NK-92 treated with Interleukin-12 subunit alpha and Interleukin-12 subunit beta, amount 100 ng/mL, for 24 hours (cell line): ENCODE measurements around the gene OPA1.

ENCODE experiments used
- DNase-seq: peaks from one replicate; lab custom pipeline; 2025; lab: John Stamatoyannopoulos, UW

Gene OPA1

GRCh38 chr3:193708270-193708669 is 115.3 kb downstream of the OPA1 start:
- no peak for DNase-seq

- no peak for DNase-seq
Observed at GRCh38 chr3:193710286-193711165, 117.5 kb downstream of the OPA1 start.

GRCh38 chr3:193711166-193711485 is 118.1 kb downstream of the OPA1 start:
- no peak for DNase-seq

DNA sequence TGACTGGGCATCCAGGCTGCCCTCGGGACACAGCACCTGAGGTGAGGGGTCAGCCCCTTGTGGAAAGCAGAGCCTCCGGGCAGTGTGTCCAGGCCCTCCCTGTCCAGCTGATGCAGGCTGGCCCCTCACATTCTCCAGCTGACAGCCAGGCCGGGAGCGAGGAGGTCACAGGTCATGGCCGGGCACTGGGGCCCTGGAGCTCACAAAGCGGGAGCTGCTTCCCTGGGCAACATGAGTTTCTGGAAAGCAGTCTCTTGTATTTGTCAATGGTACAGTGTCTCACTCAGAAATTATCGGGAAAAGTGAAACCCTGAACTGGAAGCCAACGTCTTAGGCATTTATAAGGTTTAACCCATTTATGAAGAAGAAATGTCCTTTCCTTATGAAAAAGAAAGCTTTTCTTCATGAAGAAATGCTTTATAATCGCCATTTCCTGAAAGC is 118.5 kb downstream of the OPA1 start:
- no peak for DNase-seq

DNA sequence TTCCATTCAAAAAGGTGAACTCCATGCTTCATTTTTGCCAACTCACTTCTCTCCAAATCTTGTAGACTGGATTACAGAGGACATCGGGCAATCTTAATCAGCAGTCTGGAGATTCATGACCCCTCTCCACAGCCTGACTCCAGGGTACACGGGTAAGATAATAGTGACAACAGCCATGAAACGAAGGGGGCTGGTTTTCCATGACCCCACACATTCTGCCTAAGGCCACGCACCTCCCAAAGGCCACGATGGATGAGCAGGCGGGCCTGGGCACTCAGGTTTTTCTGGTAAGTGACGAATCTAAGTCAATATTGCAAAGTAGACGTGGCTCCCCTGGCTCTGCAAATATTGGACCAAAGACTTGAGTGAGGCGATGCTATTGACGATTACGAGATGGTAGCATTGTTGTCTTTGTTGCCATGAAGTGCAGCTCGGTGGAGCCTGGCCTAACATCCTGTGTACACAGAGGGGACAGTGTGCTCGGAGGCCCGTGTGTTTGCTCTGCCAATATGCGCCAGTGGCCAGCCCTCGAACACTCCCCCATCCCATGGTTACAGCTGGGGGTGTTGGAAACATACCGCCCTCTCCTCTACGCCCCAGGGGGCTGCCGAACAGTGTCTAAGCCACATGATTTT is 119.1 kb downstream of the OPA1 start:
- DNase-seq = no peak

GRCh38 chr3:193712938-193713337 is 119.9 kb downstream of the OPA1 start:
- no peak for DNase-seq

- DNase-seq = no peak
Observed at GRCh38 chr3:193714523-193715137, 121.6 kb downstream of the OPA1 start.

DNA sequence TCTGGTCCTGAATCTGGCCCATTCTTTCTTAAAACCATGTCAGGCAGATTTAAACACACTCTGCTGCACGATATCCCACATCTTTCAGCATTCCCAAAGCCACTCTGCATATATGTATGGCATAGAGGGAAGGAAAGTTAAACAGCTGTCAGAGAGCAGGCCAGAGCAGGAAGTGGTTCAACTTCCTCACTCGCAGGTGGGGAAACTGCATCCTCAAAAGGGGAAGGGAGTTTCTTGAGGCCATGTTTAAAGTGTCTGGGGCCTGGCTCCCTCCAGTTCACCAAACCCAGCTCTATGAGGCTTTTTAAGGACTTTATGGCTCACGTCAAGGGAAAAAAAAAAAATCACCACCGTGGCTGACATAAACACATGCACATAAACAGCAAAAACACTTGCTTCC is 123.1 kb downstream of the OPA1 start:
- no peak for DNase-seq

- no peak for DNase-seq
Observed at GRCh38 chr3:193719735-193720134, 126.7 kb downstream of the OPA1 start.

DNA sequence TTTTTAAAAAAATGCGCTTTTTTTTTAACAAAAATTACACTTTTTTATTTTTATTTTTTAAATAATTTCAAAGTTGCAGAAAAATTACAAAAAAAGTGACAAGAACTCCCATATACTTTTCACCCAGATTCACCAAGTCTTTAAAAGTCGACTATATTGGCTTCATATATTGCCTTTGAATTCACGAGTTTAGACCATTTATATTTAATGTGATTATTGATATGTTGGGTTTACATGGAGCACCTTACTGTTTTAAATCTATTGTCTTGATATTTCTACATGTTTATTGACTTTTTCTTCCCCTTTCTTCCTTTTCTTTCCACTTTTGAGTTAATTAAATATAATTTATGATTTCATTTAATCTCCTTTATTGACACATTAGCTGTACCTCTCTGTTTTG is 127.2 kb downstream of the OPA1 start:
- DNase-seq = no peak

DNA sequence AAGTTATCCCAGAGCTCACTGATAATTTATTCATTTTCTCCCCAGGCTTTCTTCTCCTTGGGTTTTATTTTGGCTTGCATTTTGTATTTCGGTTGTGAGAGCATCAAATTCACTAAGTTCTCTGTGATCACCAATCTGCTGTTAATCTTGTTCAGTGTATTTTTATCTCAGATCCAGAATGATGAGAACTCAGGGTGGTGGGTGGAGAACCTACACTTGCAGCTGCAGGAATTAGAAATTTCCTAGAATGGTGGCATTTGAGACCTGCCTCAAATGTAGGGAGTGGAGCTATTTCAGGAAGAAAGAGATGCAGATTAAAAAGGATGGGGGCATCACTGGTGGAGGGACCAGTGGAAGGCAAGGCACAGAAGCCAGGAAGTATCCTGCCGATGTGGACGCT is 129.6 kb downstream of the OPA1 start:
- DNase-seq = no peak

DNA sequence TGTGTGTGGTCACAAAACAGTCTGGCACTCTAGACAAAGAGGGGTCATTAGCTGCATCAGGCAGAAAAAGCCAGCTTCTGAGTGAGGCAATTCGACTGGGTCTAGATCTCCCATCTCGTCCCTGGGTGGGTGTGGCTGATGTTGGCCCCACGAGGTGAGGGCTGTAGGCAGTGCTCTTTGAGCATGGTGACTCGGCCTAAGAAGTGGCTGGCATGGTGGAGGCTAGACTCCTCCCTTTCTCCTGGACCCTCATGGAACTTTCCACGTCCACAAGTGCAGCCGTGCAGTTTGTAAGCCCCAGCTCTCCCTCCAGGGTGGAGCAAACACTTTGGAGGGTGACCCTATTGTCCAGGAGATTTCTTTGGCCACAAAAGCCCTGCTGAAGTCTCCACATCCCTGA is 134.1 kb downstream of the OPA1 start:
- DNase-seq = no peak

DNA sequence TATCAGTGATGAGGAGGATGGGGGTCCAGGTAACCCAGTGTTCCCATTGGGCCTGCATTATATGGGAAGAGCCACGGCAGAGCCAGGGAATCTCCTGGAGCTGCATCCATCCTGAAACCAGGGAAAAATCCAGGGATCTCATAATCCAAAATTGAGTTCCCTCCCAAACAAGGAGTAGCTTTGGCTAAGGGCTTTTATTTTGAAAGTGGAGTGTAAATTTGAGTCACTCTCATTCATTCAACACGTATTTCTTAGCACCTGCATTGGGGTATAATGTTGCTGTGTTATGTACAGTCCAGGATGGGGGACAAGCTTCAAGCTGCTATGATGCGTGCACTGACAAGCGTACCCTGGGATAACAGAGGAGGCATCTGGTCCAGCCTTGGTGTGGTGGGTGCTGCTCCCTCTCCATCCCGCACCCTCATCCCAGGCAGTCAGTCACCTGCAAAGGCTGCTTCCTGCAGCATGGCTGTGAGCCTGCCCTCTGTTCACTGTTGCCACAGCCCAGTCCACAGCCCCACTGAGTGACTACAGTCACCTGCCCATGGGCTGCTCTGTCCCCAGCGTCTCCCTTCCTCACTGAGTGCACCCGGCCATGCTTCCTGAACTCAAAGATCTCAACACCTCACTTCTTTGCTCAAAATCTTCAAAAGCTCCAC is 135.6 kb downstream of the OPA1 start:
- no peak for DNase-seq

- no peak for DNase-seq
Observed at GRCh38 chr3:193729088-193729465, 136.1 kb downstream of the OPA1 start.

DNA sequence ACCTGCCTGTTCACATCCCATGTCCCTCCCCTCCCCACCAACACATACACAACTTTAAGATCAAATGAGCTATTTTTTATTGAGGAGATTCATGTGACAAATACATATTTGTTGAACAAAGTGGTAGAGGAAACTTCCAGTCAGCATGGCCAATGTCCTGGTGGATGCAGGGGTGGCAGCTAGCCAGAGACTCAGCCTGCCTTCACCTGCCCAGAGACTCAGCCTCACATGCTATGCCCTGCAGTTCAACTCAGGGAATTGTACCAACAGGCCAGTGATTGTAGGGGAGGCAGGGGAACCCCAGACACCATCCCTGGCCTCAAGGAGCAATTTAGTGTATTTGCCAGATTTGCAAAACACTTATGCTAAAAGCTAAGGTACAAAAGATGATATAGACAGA is 136.6 kb downstream of the OPA1 start:
- DNase-seq = no peak

GRCh38 chr3:193730511-193730910 is 137.5 kb downstream of the OPA1 start:
- no peak for DNase-seq

GRCh38 chr3:193730976-193731375 is 138.0 kb downstream of the OPA1 start:
- DNase-seq = no peak

- no peak for DNase-seq
Observed at GRCh38 chr3:193731656-193732055, 138.6 kb downstream of the OPA1 start.

GRCh38 chr3:193732391-193732790 is 139.4 kb downstream of the OPA1 start:
- no peak for DNase-seq

GRCh38 chr3:193732827-193733226 is 139.8 kb downstream of the OPA1 start:
- no peak for DNase-seq

- DNase-seq = no peak
Observed at GRCh38 chr3:193734737-193735366, 141.8 kb downstream of the OPA1 start.

- no peak for DNase-seq
Observed at GRCh38 chr3:193735850-193736249, 142.8 kb downstream of the OPA1 start.
